ENCODE results near the gene NIBAN1.

GRCh38 chr1:184947497-184948256, 26.6 kb downstream of the NIBAN1 start:
- TF ChIP-seq, protein P1, sequence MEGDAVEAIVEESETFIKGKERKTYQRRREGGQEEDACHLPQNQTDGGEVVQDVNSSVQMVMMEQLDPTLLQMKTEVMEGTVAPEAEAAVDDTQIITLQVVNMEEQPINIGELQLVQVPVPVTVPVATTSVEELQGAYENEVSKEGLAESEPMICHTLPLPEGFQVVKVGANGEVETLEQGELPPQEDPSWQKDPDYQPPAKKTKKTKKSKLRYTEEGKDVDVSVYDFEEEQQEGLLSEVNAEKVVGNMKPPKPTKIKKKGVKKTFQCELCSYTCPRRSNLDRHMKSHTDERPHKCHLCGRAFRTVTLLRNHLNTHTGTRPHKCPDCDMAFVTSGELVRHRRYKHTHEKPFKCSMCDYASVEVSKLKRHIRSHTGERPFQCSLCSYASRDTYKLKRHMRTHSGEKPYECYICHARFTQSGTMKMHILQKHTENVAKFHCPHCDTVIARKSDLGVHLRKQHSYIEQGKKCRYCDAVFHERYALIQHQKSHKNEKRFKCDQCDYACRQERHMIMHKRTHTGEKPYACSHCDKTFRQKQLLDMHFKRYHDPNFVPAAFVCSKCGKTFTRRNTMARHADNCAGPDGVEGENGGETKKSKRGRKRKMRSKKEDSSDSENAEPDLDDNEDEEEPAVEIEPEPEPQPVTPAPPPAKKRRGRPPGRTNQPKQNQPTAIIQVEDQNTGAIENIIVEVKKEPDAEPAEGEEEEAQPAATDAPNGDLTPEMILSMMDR (IDR thresholded peaks at IDR 0.05) = no peak
- no peak for TF ChIP-seq POLR2AphosphoS5 (IDR thresholded peaks at IDR 0.05)
- TF ChIP-seq EP300 (IDR thresholded peaks at IDR 0.05) = no peak
- no peak for TF ChIP-seq POLR2A (IDR thresholded peaks at IDR 0.05)

All from suprapubic skin (tissue), 4 donors.